HepG2 (cell line): ENCODE measurements around the gene CPNE8. TPM values are rescaled to one million over a fixed set of nuclear protein-coding genes. Genes with fewer than 3 reads are reported as not detected.
A peak's percentile ranks its signal among the peaks of the same experiment; 100 is the strongest.

Source experiments
- CBX5 ChIP-seq: sonication (generic); formaldehyde crosslinking; IDR thresholded peaks from 2 replicates; pipeline ENCODE4 v1.4.0; 2020; ENCODE audit warnings: missing genetic modification reagents, borderline replicate concordance
- E2F1 ChIP-seq: sonication (generic); formaldehyde crosslinking; IDR thresholded peaks from 2 replicates; pipeline ENCODE4 v1.5.0; 2020; ENCODE audit warnings: missing genetic modification reagents
- E2F5 ChIP-seq: sonication (generic); formaldehyde crosslinking; conservative IDR thresholded peaks from 2 replicates; pipeline ENCODE4 v1.4.0; 2020; ENCODE audit warnings: missing genetic modification reagents
- ELF4 ChIP-seq: sonication (generic); formaldehyde crosslinking; IDR thresholded peaks from 2 replicates; pipeline ENCODE4 v1.5.0; 2020; ENCODE audit warnings: missing genetic modification reagents, mild to moderate bottlenecking, moderate library complexity, borderline replicate concordance
- SIN3A ChIP-seq: IDR thresholded peaks from 2 replicates; pipeline ENCODE4 v1.6.1; 2011; ENCODE audit warnings: low read depth, mild to moderate bottlenecking, control low read depth, low read length, borderline replicate concordance
- SIN3B ChIP-seq: fragments of 150-350 bp; IDR thresholded peaks from 2 replicates; pipeline ENCODE4 v1.6.1; 2014; ENCODE audit warnings: low read length
- WIZ ChIP-seq: sonication (generic); formaldehyde crosslinking; IDR thresholded peaks from 2 replicates; pipeline ENCODE4 v1.5.1; 2020; ENCODE audit warnings: mild to moderate bottlenecking, missing genetic modification reagents
- YEATS4 ChIP-seq: sonication (generic); formaldehyde crosslinking; IDR thresholded peaks from 2 replicates; pipeline ENCODE4 v1.4.0; 2020; ENCODE audit warnings: missing genetic modification reagents, borderline replicate concordance
- ZBTB26 ChIP-seq: IDR thresholded peaks from 2 replicates; pipeline ENCODE4 v1.6.1; 2016; ENCODE audit warnings: missing compliant biosample characterization, missing genetic modification reagents, borderline replicate concordance
- ZNF205 ChIP-seq: IDR thresholded peaks from 2 replicates; pipeline ENCODE4 v1.6.1; 2018; ENCODE audit warnings: missing biosample characterization, missing genetic modification reagents
- ZNF616 ChIP-seq: sonication (generic); formaldehyde crosslinking; IDR thresholded peaks from 2 replicates; pipeline ENCODE4 v1.5.0; 2020; ENCODE audit warnings: low read depth, mild to moderate bottlenecking, missing genetic modification reagents
- ZNF619 ChIP-seq: sonication (generic); formaldehyde crosslinking; IDR thresholded peaks from 2 replicates; pipeline ENCODE4 v1.4.0; 2020; ENCODE audit warnings: mild to moderate bottlenecking, missing genetic modification reagents
- ZNF773 ChIP-seq: sonication (generic); formaldehyde crosslinking; IDR thresholded peaks from 2 replicates; pipeline ENCODE4 v1.4.0; 2020; ENCODE audit warnings: missing genetic modification reagents, borderline replicate concordance
- ZNF788 ChIP-seq: sonication (generic); formaldehyde crosslinking; IDR thresholded peaks from 2 replicates; pipeline ENCODE4 v1.5.0; 2020; ENCODE audit warnings: mild to moderate bottlenecking, missing genetic modification reagents, borderline replicate concordance
- polyA plus RNA-seq, 8 experiments: library from polyadenylated mRNA; depleted of rRNA in 3 of 8; stranded (reverse) in 7 of 8; unstranded in 1 of 8; fragments of >200 nt; fragmentation: Illumina TruSeq in 4 of 8; extraction: Trizol in 4 of 8; gene quantifications; 2 replicates each; pipeline versions ENCODE4 v1.2.1 to v1.2.3, GENCODE V29; 2011 to 2016; ENCODE audit warnings: low read depth in 4 of 8, missing spikeins in 1 of 8, mixed read lengths in 1 of 8; ENCODE audit not compliant: insufficient read depth in 1 of 8
- total RNA-seq, 5 experiments: library from RNA; depleted of rRNA; stranded (reverse); fragments of >200 nt; fragmentation: Illumina TruSeq; extraction: Trizol; gene quantifications; 2 replicates each; pipeline ENCODE4 v1.2.3, GENCODE V29; 2016; ENCODE audit warnings: low read depth in 1 of 5
- TF ChIP-seq, protein P1 (sequence below): sonication (generic); formaldehyde crosslinking; IDR thresholded peaks from 2 replicates; pipeline ENCODE4 v1.4.0; 2020; ENCODE audit warnings: mild to moderate bottlenecking, low read depth, missing genetic modification reagents
- TF ChIP-seq, protein P2 (sequence below): sonication (generic); formaldehyde crosslinking; IDR thresholded peaks from 2 replicates; pipeline ENCODE4 v1.5.0; 2020; ENCODE audit warnings: mild to moderate bottlenecking, missing genetic modification reagents
- TF ChIP-seq, protein P3 (sequence below): sonication (generic); formaldehyde crosslinking; IDR thresholded peaks from 2 replicates; pipeline ENCODE4 v1.5.0; 2020; ENCODE audit warnings: mild to moderate bottlenecking, low read depth, missing genetic modification reagents, borderline replicate concordance
- TF ChIP-seq, protein P4 (sequence below): IDR thresholded peaks from 2 replicates; pipeline ENCODE4 v1.6.1; 2012; ENCODE audit warnings: inconsistent platforms
- TF ChIP-seq, protein P5 (sequence below): sonication (generic); formaldehyde crosslinking; IDR thresholded peaks from 2 replicates; pipeline ENCODE4 v1.5.0; 2020; ENCODE audit warnings: missing genetic modification reagents

Gene CPNE8
- total and polyA plus RNA-seq, 2 of the 13 experiments (the other 11 are each of a cell fraction or from before 2014, with no cell fraction given) = 2.4 to 2.7 TPM

DNA sequence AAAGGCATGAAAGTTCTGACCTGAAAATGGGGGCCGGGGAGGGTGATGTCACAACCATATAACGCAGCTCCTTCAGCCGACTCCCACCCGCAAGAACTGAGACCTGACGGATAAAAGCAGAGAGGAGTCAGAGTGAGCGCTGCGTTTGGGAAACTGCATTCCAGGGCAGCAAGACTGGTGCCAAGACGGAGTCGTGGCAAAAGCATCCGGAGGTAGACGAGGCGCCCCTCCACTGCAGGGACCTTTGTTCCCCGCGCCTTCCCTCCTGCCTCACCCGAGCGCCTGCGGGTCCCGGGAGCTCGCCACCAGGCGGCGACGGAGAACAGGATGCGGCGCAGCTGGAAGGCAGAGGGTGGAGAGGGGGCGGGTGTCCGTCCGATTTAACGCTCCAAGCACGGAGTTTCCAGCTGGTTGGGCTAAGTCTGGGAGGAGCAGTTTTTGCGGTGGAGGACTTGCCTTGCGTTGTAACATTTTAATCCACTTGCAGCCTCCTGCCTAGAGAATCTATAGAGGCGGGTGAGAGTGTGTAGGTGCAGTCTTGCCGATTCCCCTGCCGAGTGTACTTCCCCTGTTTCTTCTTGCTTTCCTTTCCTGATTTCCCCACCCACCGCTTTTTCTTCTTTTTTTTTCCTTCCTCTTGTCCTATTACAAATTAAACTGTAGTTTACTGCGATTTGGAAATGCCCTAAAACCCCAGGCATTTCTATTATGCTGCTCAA lies 1.2 kb upstream of the CPNE8 start (continued):
- TF ChIP-seq, protein P1, sequence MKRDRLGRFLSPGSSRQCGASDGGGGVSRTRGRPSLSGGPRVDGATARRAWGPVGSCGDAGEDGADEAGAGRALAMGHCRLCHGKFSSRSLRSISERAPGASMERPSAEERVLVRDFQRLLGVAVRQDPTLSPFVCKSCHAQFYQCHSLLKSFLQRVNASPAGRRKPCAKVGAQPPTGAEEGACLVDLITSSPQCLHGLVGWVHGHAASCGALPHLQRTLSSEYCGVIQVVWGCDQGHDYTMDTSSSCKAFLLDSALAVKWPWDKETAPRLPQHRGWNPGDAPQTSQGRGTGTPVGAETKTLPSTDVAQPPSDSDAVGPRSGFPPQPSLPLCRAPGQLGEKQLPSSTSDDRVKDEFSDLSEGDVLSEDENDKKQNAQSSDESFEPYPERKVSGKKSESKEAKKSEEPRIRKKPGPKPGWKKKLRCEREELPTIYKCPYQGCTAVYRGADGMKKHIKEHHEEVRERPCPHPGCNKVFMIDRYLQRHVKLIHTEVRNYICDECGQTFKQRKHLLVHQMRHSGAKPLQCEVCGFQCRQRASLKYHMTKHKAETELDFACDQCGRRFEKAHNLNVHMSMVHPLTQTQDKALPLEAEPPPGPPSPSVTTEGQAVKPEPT = 0 out of 2 replicates have a peak, but pooled peaks have one; percentile 54
- no peak for TF ChIP-seq E2F5
- TF ChIP-seq ZNF773 = no peak
- TF ChIP-seq, protein P2, sequence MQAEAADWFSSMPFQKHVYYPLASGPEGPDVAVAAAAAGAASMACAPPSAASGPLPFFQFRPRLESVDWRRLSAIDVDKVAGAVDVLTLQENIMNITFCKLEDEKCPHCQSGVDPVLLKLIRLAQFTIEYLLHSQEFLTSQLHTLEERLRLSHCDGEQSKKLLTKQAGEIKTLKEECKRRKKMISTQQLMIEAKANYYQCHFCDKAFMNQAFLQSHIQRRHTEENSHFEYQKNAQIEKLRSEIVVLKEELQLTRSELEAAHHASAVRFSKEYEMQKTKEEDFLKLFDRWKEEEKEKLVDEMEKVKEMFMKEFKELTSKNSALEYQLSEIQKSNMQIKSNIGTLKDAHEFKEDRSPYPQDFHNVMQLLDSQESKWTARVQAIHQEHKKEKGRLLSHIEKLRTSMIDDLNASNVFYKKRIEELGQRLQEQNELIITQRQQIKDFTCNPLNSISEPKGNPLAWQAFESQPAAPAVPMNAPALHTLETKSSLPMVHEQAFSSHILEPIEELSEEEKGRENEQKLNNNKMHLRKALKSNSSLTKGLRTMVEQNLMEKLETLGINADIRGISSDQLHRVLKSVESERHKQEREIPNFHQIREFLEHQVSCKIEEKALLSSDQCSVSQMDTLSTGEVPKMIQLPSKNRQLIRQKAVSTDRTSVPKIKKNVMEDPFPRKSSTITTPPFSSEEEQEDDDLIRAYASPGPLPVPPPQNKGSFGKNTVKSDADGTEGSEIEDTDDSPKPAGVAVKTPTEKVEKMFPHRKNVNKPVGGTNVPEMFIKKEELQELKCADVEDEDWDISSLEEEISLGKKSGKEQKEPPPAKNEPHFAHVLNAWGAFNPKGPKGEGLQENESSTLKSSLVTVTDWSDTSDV (CRISPR knock-in tag) = no peak
- TF ChIP-seq ELF4 = no peak
- no peak for TF ChIP-seq SIN3B
- peak; percentile 75; the same call in 1 of the 2 replicates for TF ChIP-seq ZNF205 (CRISPR knock-in tag)
- 0 out of 2 replicates have a peak, but pooled peaks have one; percentile 36 for TF ChIP-seq ZBTB26 (CRISPR knock-in tag)
- TF ChIP-seq SIN3A = no peak
- 0 out of 2 replicates have a peak, but pooled peaks have one; percentile 51 for TF ChIP-seq ZNF788
- peak; percentile 42; the same call in 1 of the 2 replicates for TF ChIP-seq YEATS4 (CRISPR knock-in tag)
- TF ChIP-seq ZNF619 = no peak
- TF ChIP-seq, protein P3, sequence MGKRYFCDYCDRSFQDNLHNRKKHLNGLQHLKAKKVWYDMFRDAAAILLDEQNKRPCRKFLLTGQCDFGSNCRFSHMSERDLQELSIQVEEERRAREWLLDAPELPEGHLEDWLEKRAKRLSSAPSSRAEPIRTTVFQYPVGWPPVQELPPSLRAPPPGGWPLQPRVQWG (CRISPR knock-in tag) = no peak
- TF ChIP-seq, protein P4, sequence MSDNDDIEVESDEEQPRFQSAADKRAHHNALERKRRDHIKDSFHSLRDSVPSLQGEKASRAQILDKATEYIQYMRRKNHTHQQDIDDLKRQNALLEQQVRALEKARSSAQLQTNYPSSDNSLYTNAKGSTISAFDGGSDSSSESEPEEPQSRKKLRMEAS = 0 out of 2 replicates have a peak, but pooled peaks have one; percentile 25
- no peak for TF ChIP-seq ZNF616 (CRISPR knock-in tag)
- no peak for TF ChIP-seq E2F1 (CRISPR knock-in tag)
- TF ChIP-seq CBX5 (CRISPR knock-in tag) = peak; percentile 82; the same call in 1 of the 2 replicates
- no peak for TF ChIP-seq WIZ (CRISPR knock-in tag)
- TF ChIP-seq, protein P5, sequence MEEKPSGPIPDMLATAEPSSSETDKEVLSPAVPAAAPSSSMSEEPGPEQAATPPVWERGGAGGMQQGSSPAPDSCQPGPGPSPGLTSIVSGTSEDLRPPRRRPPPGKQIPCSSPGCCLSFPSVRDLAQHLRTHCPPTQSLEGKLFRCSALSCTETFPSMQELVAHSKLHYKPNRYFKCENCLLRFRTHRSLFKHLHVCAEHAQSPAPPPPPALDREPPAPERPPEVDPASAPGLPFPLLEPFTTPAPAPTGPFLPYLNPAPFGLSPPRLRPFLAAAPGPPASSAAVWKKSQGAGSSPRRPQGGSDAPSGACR = no peak
